Kidney epithelial cell (primary cell): ENCODE results near the gene MYO1B. TPM values are rescaled to one million over a fixed set of nuclear protein-coding genes. Genes with fewer than 3 reads are reported as not detected.

Experiments used
- DNase-seq: peaks from one replicate; pipeline ENCODE4 v3.0.0-alpha.2; 2010; ENCODE audit warnings: low read depth
- H3K27me3 ChIP-seq: 2 replicates; pipeline ENCODE4 v1.6.0; 2011; ENCODE audit warnings: low read length; ENCODE audit not compliant: control insufficient read depth, insufficient read depth
- H3K36me3 ChIP-seq: 2 replicates; pipeline ENCODE4 v1.5.1; 2011; ENCODE audit warnings: low read length; ENCODE audit not compliant: control insufficient read depth, insufficient read depth
- H3K4me3 ChIP-seq: 2 replicates; pipeline ENCODE4 v1.5.1; 2011; ENCODE audit warnings: low read depth, mild to moderate bottlenecking, control low read depth, low read length
- CTCF ChIP-seq: IDR thresholded peaks from 2 replicates; pipeline ENCODE4 v1.5.1; 2011; ENCODE audit warnings: mild to moderate bottlenecking, moderate library complexity, low read length, control low read depth, inconsistent platforms; ENCODE audit not compliant: insufficient read depth, poor library complexity, severe bottlenecking
- total RNA-seq: library from RNA; depleted of rRNA; stranded (reverse); fragments of >200 nt; gene quantifications from 2 replicates; pipeline ENCODE4 v1.2.3, GENCODE V29; 2015

MYO1B gene
- total RNA-seq, 1 donor from 2014 or later: 62.8 TPM

- no peak for DNase-seq
- Histone ChIP-seq H3K27me3 (no peaks in the 10 kb centered on the region), H3K4me3 (no peak overlapping the region), H3K36me3 (no peaks in the 10 kb centered on the region)
- TF ChIP-seq CTCF: no peak
Observed at GRCh38 chr2:191374939-191375338, 129.7 kb downstream of the MYO1B start.

- no peaks in the 10 kb centered on the region for H3K36me3 ChIP-seq
Observed at GRCh38 chr2:191376981-191377629, 131.9 kb downstream of the MYO1B start.

GRCh38 chr2:191379375-191379774 is 134.2 kb downstream of the MYO1B start:
- no peak for DNase-seq
- TF ChIP-seq CTCF: no peak
- no peaks in the 10 kb centered on the region for H3K36me3 ChIP-seq
- H3K27me3 ChIP-seq: no peaks in the 10 kb centered on the region
- no peak overlapping the region for H3K4me3 ChIP-seq

More at GRCh38 chr2:191376981-191377629, 131.9 kb downstream of the MYO1B start:
- no peak overlapping the region for H3K4me3 ChIP-seq
- DNase-seq: peak; percentile 80
- no peaks in the 10 kb centered on the region for H3K27me3 ChIP-seq
- no peak for TF ChIP-seq CTCF

- no peak for DNase-seq
- Histone ChIP-seq H3K36me3 (peaks cover 2% of the 10 kb centered on the region), H3K27me3 (no peaks in the 10 kb centered on the region), H3K4me3 (no peak overlapping the region)
- TF ChIP-seq CTCF: no peak
Observed at GRCh38 chr2:191382801-191383200, 137.6 kb downstream of the MYO1B start.

GRCh38 chr2:191383486-191383885 is 138.3 kb downstream of the MYO1B start:
- DNase-seq: no peak
- no peak for TF ChIP-seq CTCF
- Histone ChIP-seq H3K27me3 (no peaks in the 10 kb centered on the region), H3K4me3 (no peak overlapping the region), H3K36me3 (peaks cover 2% of the 10 kb centered on the region)

- Histone ChIP-seq H3K27me3 (no peaks in the 10 kb centered on the region), H3K4me3 (no peak overlapping the region), H3K36me3 (peaks cover 2% of the 10 kb centered on the region)
- TF ChIP-seq CTCF: no peak
- no peak for DNase-seq
Observed at GRCh38 chr2:191384829-191385228, 139.6 kb downstream of the MYO1B start.
